Activated CD4-positive, alpha-beta T cell treated with anti-CD3 and anti-CD28 coated beads, Interleukin-2, amount 10 ng/mL, durations not matched to agents 7 days and 5 days (primary cell): ENCODE results near the gene MMAB. TPM values are rescaled to one million over a fixed set of nuclear protein-coding genes. Genes with fewer than 3 reads are reported as not detected.
"Not testable (repeated sequence)": the region's sequence is repeated elsewhere in the genome, so short reads cannot be mapped to it uniquely, and the experiment has no call there.

ENCODE experiments used
- CTCF ChIA-PET: fragments of 350-600 bp; sonication (Branson Sonifier 250); formaldehyde crosslinking; loops from one replicate; lab custom pipeline; 2021; ENCODE audit warnings: antibody characterized with exemption; lab: Charles Lee
- POLR2A ChIA-PET: fragments of 350-600 bp; sonication (Branson Sonifier 250); formaldehyde crosslinking; loops from one replicate; lab custom pipeline; 2021; ENCODE audit warnings: antibody characterized with exemption; lab: Charles Lee
- DNase-seq: peaks from one replicate; pipeline ENCODE4 v3.0.0-alpha.2; 2020
- H3K27ac Mint-ChIP-seq: one replicate; pipeline ENCODE4 v1.8.0; 2021; ENCODE audit warnings: mild to moderate bottlenecking, moderate library complexity, mixed read lengths
- H3K27me3 Mint-ChIP-seq: one replicate; pipeline ENCODE4 v1.8.0; 2021; ENCODE audit warnings: mixed read lengths
- H3K36me3 Mint-ChIP-seq: one replicate; pipeline ENCODE4 v1.8.0; 2021; ENCODE audit warnings: low read depth, mixed read lengths
- H3K4me1 Mint-ChIP-seq: one replicate; pipeline ENCODE4 v1.8.0; 2021; ENCODE audit warnings: mixed read lengths
- H3K4me3 Mint-ChIP-seq: one replicate; pipeline ENCODE4 v1.8.0; 2021; ENCODE audit warnings: mild to moderate bottlenecking, moderate library complexity, mixed read lengths
- H3K9me3 Mint-ChIP-seq: one replicate; pipeline ENCODE4 v1.8.0; 2021; ENCODE audit warnings: mixed read lengths
- total RNA-seq, 2 experiments: library from RNA; stranded (reverse); gene quantifications; one replicate each; pipeline ENCODE4 v1.2.3, GENCODE V29; 2021

The MMAB gene
- total RNA-seq, 2 experiments from 2014 or later, result 21.4 to 25.7 TPM

DNA sequence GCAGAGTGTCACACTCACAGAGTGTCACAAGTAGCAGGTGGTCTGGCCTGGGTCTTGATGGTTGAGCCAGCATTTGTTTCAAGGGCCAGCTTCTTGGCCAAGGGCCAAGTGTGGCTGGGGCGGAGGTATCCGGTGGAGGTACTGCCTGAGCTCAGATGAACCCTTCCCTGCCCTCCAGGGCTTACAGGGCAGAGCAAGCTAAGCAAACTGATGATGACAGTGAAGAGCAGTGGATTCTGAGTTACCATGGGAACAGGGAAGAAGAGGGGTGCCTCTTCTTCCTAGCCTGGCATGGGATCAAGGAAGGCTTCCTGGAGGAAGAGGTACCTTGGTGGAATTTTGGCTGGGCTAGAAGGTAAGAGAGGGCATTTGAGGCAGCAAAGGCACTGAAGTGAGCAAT lies 36.0 kb upstream of the MMAB start:
- no peak overlapping the region for H3K4me3 Mint-ChIP-seq
- peaks cover 20% of the 10 kb centered on the region for H3K27me3 Mint-ChIP-seq
- no peak for DNase-seq
- H3K36me3 Mint-ChIP-seq, result no peaks in the 10 kb centered on the region
- ChIA-PET POLR2A (no interaction called here), CTCF (no interaction called here)
- H3K27ac Mint-ChIP-seq, result no peak overlapping the region
- H3K9me3 Mint-ChIP-seq, result no peaks in the 10 kb centered on the region
- no peaks in the 10 kb centered on the region for H3K4me1 Mint-ChIP-seq

- peaks cover 20% of the 10 kb centered on the region for H3K27me3 Mint-ChIP-seq
- ChIA-PET CTCF (no interaction called here), POLR2A (no interaction called here)
- no peaks in the 10 kb centered on the region for H3K9me3 Mint-ChIP-seq
- H3K4me3 Mint-ChIP-seq, result no peak overlapping the region
- no peaks in the 10 kb centered on the region for H3K4me1 Mint-ChIP-seq
- DNase-seq, result no peak
- no peak overlapping the region for H3K27ac Mint-ChIP-seq
- H3K36me3 Mint-ChIP-seq, result no peaks in the 10 kb centered on the region
Observed at GRCh38 chr12:109608793-109609192, 35.5 kb upstream of the MMAB start.

DNA sequence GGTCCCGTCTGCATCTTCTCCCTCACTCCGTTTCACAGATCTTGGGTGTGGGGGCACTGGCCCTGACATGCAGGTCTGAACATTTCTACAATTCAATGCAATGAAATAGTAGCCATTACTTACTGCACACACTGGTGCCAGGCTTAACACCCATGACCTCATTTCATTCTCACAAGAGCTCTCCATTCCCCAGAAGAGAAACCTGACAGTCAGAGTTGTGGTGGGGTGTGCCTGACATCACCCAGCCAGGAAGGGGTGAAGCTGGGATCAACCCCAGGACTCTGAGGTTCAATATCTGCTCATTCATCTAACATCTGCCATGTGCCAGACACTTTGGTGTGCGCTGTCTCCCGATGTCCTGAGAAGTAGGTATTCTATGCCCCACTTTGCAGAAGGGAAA lies 35.0 kb upstream of the MMAB start:
- Mint-ChIP-seq H3K27ac (no peak overlapping the region), H3K4me3 (no peak overlapping the region), H3K9me3 (no peaks in the 10 kb centered on the region), H3K4me1 (no peaks in the 10 kb centered on the region), H3K36me3 (no peaks in the 10 kb centered on the region), H3K27me3 (peaks cover 20% of the 10 kb centered on the region)
- ChIA-PET CTCF (no interaction called here), POLR2A (no interaction called here)
- no peak for DNase-seq

DNA sequence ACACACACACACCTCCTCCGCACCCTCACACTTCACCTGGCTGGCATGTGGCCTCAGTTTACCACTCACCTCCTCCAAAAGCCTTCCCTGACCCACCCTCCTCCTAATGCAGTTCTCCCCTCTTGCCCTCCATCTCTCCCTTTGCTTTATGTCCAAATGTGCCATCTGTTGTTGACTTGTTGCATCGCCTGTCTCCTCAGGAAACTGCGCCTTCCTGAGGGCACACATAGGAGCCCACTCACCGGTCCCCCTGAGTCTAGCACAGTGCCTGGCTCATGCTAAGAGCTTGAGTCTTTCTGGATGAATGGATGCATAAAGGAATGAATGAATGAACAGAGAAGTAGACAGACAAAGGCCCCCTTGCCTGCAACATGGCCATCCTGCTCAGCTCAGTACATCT lies 34.3 kb upstream of the MMAB start:
- DNase-seq, result no peak
- H3K27me3 Mint-ChIP-seq, result peaks cover 15% of the 10 kb centered on the region
- ChIA-PET POLR2A (no interaction called here), CTCF (no interaction called here)
- H3K27ac Mint-ChIP-seq, result no peak overlapping the region
- H3K9me3 Mint-ChIP-seq, result no peaks in the 10 kb centered on the region
- no peaks in the 10 kb centered on the region for H3K36me3 Mint-ChIP-seq
- H3K4me3 Mint-ChIP-seq, result no peak overlapping the region
- H3K4me1 Mint-ChIP-seq, result no peaks in the 10 kb centered on the region

DNA sequence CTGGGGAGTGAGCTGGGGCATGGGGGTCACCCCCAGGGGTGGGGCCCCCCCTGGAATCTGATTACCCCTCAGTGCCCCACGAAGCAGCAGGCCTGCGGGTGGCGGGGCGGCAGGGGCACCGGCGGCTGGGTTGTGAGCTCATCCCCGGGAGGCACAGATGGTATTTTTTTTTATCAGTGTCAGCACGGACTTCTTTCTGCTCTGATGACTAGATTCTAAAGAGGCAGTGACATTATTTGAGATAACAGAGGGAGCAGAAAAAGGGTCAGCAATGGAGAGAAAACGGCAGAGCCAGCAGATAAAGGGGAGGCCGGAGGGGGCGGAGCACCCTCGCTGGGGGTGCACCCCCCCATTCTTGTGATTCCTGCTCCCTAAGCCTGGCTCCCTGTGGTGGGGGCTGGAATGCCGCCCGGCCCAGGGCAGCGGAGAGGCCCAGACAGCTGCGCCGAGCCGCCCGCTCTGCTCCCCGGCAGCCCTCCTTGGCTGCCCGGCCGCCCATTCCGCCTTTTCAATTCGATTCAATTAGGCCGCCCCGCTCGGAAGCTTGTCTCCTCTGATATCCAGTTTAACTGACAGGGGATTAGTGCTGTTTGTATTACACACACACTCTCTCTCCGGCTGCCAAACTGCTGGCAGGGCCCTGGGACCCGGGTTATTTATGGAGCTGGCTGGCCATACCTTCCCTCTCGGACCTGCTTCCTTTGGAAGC lies 33.2 kb upstream of the MMAB start:
- Mint-ChIP-seq H3K27ac (no peak overlapping the region), H3K27me3 (peaks cover 15% of the 10 kb centered on the region), H3K36me3 (no peaks in the 10 kb centered on the region), H3K4me3 (no peak overlapping the region), H3K9me3 (no peaks in the 10 kb centered on the region), H3K4me1 (no peaks in the 10 kb centered on the region)
- ChIA-PET POLR2A (no interaction called here), CTCF (no interaction called here)
- no peak for DNase-seq

GRCh38 chr12:109605599-109606228 lies 32.4 kb upstream of the MMAB start:
- Mint-ChIP-seq H3K36me3 (no peaks in the 10 kb centered on the region), H3K9me3 (no peaks in the 10 kb centered on the region), H3K27me3 (peaks cover 12% of the 10 kb centered on the region), H3K4me3 (no peak overlapping the region), H3K4me1 (no peaks in the 10 kb centered on the region), H3K27ac (no peak overlapping the region)
- POLR2A ChIA-PET, result no interaction called here
- CTCF ChIA-PET, result no interaction called here
- DNase-seq, result no peak

DNA sequence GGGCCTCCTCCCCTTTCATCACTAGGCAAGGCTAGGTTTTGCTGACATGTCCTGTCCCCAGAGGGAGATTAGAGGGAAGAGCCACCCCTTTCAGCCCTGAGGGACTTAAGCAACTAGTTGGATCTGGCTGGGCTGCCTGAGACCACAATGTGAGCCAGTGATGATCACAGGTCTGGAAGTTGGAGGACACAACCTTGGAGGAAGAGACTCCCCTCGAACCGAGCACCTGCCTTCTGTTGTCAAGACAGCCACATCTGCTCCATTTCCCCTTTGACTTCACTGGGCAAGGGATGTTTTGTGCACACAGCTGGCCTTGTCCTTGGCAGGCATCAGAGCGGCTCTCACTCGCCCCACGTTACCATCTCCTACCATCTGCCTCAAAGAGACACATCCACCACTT lies 31.7 kb upstream of the MMAB start:
- peaks cover 10% of the 10 kb centered on the region for H3K27me3 Mint-ChIP-seq
- no peaks in the 10 kb centered on the region for H3K9me3 Mint-ChIP-seq
- CTCF ChIA-PET, result no interaction called here
- H3K4me3 Mint-ChIP-seq, result no peak overlapping the region
- no peaks in the 10 kb centered on the region for H3K36me3 Mint-ChIP-seq
- H3K4me1 Mint-ChIP-seq, result no peaks in the 10 kb centered on the region
- no peak overlapping the region for H3K27ac Mint-ChIP-seq
- no peak for DNase-seq
- POLR2A ChIA-PET, result no interaction called here

- CTCF ChIA-PET, result no interaction called here
- no peaks in the 10 kb centered on the region for H3K36me3 Mint-ChIP-seq
- H3K4me3 Mint-ChIP-seq, result no peak overlapping the region
Observed at GRCh38 chr12:109604132-109604585, 30.9 kb upstream of the MMAB start.

GRCh38 chr12:109602132-109602531 lies 28.8 kb upstream of the MMAB start:
- CTCF ChIA-PET, result interaction anchor here (0.6 kb wide), 1 partner anchor 132 kb away, joined by 3 read pairs; no protein-coding TSS in a partner anchor
- H3K36me3 Mint-ChIP-seq, H3K9me3 Mint-ChIP-seq, DNase-seq, POLR2A ChIA-PET, H3K4me3 Mint-ChIP-seq, H3K4me1 Mint-ChIP-seq, H3K27me3 Mint-ChIP-seq, H3K27ac Mint-ChIP-seq: not testable (repeated sequence)

More at GRCh38 chr12:109604132-109604585, 30.9 kb upstream of the MMAB start:
- no peak for DNase-seq
- H3K27ac Mint-ChIP-seq, result no peak overlapping the region
- peaks cover 10% of the 10 kb centered on the region for H3K27me3 Mint-ChIP-seq
- H3K4me1 Mint-ChIP-seq, result no peaks in the 10 kb centered on the region
- POLR2A ChIA-PET, result no interaction called here
- no peaks in the 10 kb centered on the region for H3K9me3 Mint-ChIP-seq

GRCh38 chr12:109601557-109601956 lies 28.3 kb upstream of the MMAB start:
- no peak for DNase-seq
- Mint-ChIP-seq H3K4me3 (no peak overlapping the region), H3K9me3 (no peaks in the 10 kb centered on the region), H3K4me1 (peaks cover 6% of the 10 kb centered on the region), H3K36me3 (peaks cover 1% of the 10 kb centered on the region), H3K27ac (no peak overlapping the region), H3K27me3 (no peaks in the 10 kb centered on the region)
- ChIA-PET POLR2A (no interaction called here), CTCF (interaction anchor here (0.6 kb wide), 1 partner anchor 133 kb away, joined by 3 read pairs; no protein-coding TSS in a partner anchor)

- Mint-ChIP-seq H3K27ac (no peak overlapping the region), H3K4me1 (peaks cover 6% of the 10 kb centered on the region), H3K27me3 (no peaks in the 10 kb centered on the region), H3K4me3 (no peak overlapping the region), H3K9me3 (no peaks in the 10 kb centered on the region), H3K36me3 (peaks cover 1% of the 10 kb centered on the region)
- ChIA-PET CTCF (interaction anchor here (1.3 kb wide), 1 partner anchor 174 kb away, joined by 3 read pairs; no protein-coding TSS in a partner anchor), POLR2A (no interaction called here)
- no peak for DNase-seq
Observed at GRCh38 chr12:109600995-109601394, 27.7 kb upstream of the MMAB start.

GRCh38 chr12:109600481-109600880 lies 27.2 kb upstream of the MMAB start:
- H3K27ac Mint-ChIP-seq, result no peak overlapping the region
- peaks cover 1% of the 10 kb centered on the region for H3K36me3 Mint-ChIP-seq
- CTCF ChIA-PET, result interaction anchor here (1.3 kb wide), 1 partner anchor 175 kb away, joined by 3 read pairs; no protein-coding TSS in a partner anchor
- no peak overlapping the region for H3K4me3 Mint-ChIP-seq
- peaks cover 12% of the 10 kb centered on the region for H3K4me1 Mint-ChIP-seq
- POLR2A ChIA-PET, result no interaction called here
- no peaks in the 10 kb centered on the region for H3K9me3 Mint-ChIP-seq
- DNase-seq, result no peak
- no peaks in the 10 kb centered on the region for H3K27me3 Mint-ChIP-seq

- H3K9me3 Mint-ChIP-seq, result no peaks in the 10 kb centered on the region
Observed at GRCh38 chr12:109599087-109599486, 25.8 kb upstream of the MMAB start.

More at GRCh38 chr12:109599087-109599486, 25.8 kb upstream of the MMAB start:
- DNase-seq, result no peak
- H3K36me3 Mint-ChIP-seq, result peaks cover 1% of the 10 kb centered on the region
- peaks cover 25% of the 10 kb centered on the region for H3K4me1 Mint-ChIP-seq
- H3K27me3 Mint-ChIP-seq, result no peaks in the 10 kb centered on the region
- CTCF ChIA-PET, result interaction anchor here (3.5 kb wide), 1 partner anchor 12 kb away, joined by 24 read pairs; no protein-coding TSS in a partner anchor
- H3K4me3 Mint-ChIP-seq, result no peak overlapping the region
- POLR2A ChIA-PET, result no interaction called here
- no peak overlapping the region for H3K27ac Mint-ChIP-seq
